WTC11 (cell line): ENCODE data around the gene SKI. TPM values are rescaled to one million over a fixed set of nuclear protein-coding genes. Genes with fewer than 3 reads are reported as not detected.

ENCODE experiments used
- ATAC-seq: fragments of 200-7000 bp; cut with Tn5 transposase; 2 replicates; pipeline ENCODE4 v1.10.0; 2021; ENCODE audit warnings: mild to moderate bottlenecking, moderate library complexity
- CTCF ChIA-PET: fragments of 300-600 bp; sonication (Branson Sonifier 250); formaldehyde crosslinking; loops from one replicate; lab custom pipeline; 2021; ENCODE audit warnings: antibody characterized with exemption; lab: Charles Lee
- POLR2A ChIA-PET: fragments of 350-600 bp; sonication (Branson Sonifier 250); formaldehyde crosslinking; loops from one replicate; lab custom pipeline; 2021; ENCODE audit warnings: antibody characterized with exemption; lab: Charles Lee
- DNase-seq: peaks from one replicate; pipeline ENCODE4 v3.0.0; 2021; ENCODE audit warnings: low spot score
- H3K27ac Mint-ChIP-seq: 2 replicates; pipeline ENCODE4 v1.8.0; 2021; ENCODE audit warnings: mixed read lengths
- H3K27me3 Mint-ChIP-seq: 2 replicates; pipeline ENCODE4 v1.8.0; 2021; ENCODE audit warnings: low read depth, mild to moderate bottlenecking, moderate library complexity, mixed read lengths
- H3K36me3 Mint-ChIP-seq: 2 replicates; pipeline ENCODE4 v1.8.0; 2021; ENCODE audit warnings: mixed read lengths
- H3K4me1 Mint-ChIP-seq: 2 replicates; pipeline ENCODE4 v1.8.0; 2022; ENCODE audit warnings: mixed read lengths
- H3K4me3 Mint-ChIP-seq: 2 replicates; pipeline ENCODE4 v1.8.0; 2021; ENCODE audit warnings: mild to moderate bottlenecking, moderate library complexity, mixed read lengths
- H3K9me3 Mint-ChIP-seq: 2 replicates; pipeline ENCODE4 v1.8.0; 2021; ENCODE audit warnings: mixed read lengths
- ATF6 ChIP-seq: sonication (generic); formaldehyde crosslinking; IDR thresholded peaks from 2 replicates; pipeline ENCODE4 v1.8.1; 2023; ENCODE audit warnings: mild to moderate bottlenecking, missing genetic modification reagents
- E2F1 ChIP-seq: sonication (generic); formaldehyde crosslinking; IDR thresholded peaks from 2 replicates; pipeline ENCODE4 v1.8.0; 2022; ENCODE audit warnings: mild to moderate bottlenecking, missing genetic modification reagents
- EMX1 ChIP-seq: fragments of 250-450 bp; sonication (Bioruptor Pico); IDR thresholded peaks from 2 replicates; pipeline ENCODE4 v1.8.0; 2021; ENCODE audit warnings: mild to moderate bottlenecking
- FOXJ3 ChIP-seq: sonication (generic); formaldehyde crosslinking; IDR thresholded peaks from 2 replicates; pipeline ENCODE4 v1.9.0; 2021; ENCODE audit warnings: missing genetic modification reagents, mild to moderate bottlenecking, borderline replicate concordance
- HMGA2 ChIP-seq: fragments of 250-450 bp; sonication (Bioruptor Pico); IDR thresholded peaks from 2 replicates; pipeline ENCODE4 v1.4.0; 2021; ENCODE audit warnings: mild to moderate bottlenecking, moderate library complexity
- HMGXB4 ChIP-seq: sonication (generic); formaldehyde crosslinking; IDR thresholded peaks from 2 replicates; pipeline ENCODE4 v1.8.1; 2023; ENCODE audit warnings: mild to moderate bottlenecking, moderate library complexity, missing genetic modification reagents
- IRF2 ChIP-seq: sonication (generic); formaldehyde crosslinking; IDR thresholded peaks from 2 replicates; pipeline ENCODE4 v1.8.0; 2022; ENCODE audit warnings: low read depth, missing genetic modification reagents, borderline replicate concordance
- MAX ChIP-seq: sonication (generic); formaldehyde crosslinking; IDR thresholded peaks from 2 replicates; pipeline ENCODE4 v1.8.0; 2022; ENCODE audit warnings: mild to moderate bottlenecking, missing genetic modification reagents
- MYBL2 ChIP-seq: sonication (generic); formaldehyde crosslinking; IDR thresholded peaks from 2 replicates; pipeline ENCODE4 v1.8.1; 2023; ENCODE audit warnings: mild to moderate bottlenecking, moderate library complexity, missing genetic modification reagents
- NFE2L1 ChIP-seq: sonication (generic); formaldehyde crosslinking; IDR thresholded peaks from 2 replicates; pipeline ENCODE4 v1.8.1; 2023; ENCODE audit warnings: missing genetic modification reagents
- NR1H2 ChIP-seq: sonication (generic); formaldehyde crosslinking; IDR thresholded peaks from 2 replicates; pipeline ENCODE4 v1.9.0; 2021; ENCODE audit warnings: mild to moderate bottlenecking, moderate library complexity, missing genetic modification reagents
- OVOL2 ChIP-seq: fragments of 250-450 bp; sonication (Bioruptor Pico); IDR thresholded peaks from 2 replicates; pipeline ENCODE4 v1.9.0; 2021; ENCODE audit warnings: mild to moderate bottlenecking, borderline replicate concordance
- PRDM15 ChIP-seq: sonication (generic); formaldehyde crosslinking; IDR thresholded peaks from 2 replicates; pipeline ENCODE4 v1.8.0; 2022; ENCODE audit warnings: missing genetic modification reagents
- SOX15 ChIP-seq: fragments of 250-450 bp; sonication (Bioruptor Pico); IDR thresholded peaks from 2 replicates; pipeline ENCODE4 v1.9.0; 2021; ENCODE audit warnings: mild to moderate bottlenecking
- SP1 ChIP-seq: sonication (generic); formaldehyde crosslinking; conservative IDR thresholded peaks from 2 replicates; pipeline ENCODE4 v1.8.1; 2022; ENCODE audit warnings: missing genetic modification reagents
- USF2 ChIP-seq: sonication (generic); formaldehyde crosslinking; IDR thresholded peaks from 2 replicates; pipeline ENCODE4 v1.8.1; 2023; ENCODE audit warnings: mild to moderate bottlenecking, missing genetic modification reagents, moderate library complexity
- ZMAT4 ChIP-seq: fragments of 250-450 bp; sonication (Bioruptor Pico); IDR thresholded peaks from 2 replicates; pipeline ENCODE4 v1.9.0; 2021; ENCODE audit warnings: mild to moderate bottlenecking
- ZNF121 ChIP-seq: sonication (generic); formaldehyde crosslinking; IDR thresholded peaks from 2 replicates; pipeline ENCODE4 v1.8.0; 2023; ENCODE audit warnings: missing genetic modification reagents
- ZNF219 ChIP-seq: sonication (generic); formaldehyde crosslinking; IDR thresholded peaks from 2 replicates; pipeline ENCODE4 v1.8.0; 2023; ENCODE audit warnings: missing genetic modification reagents, mild to moderate bottlenecking, borderline replicate concordance
- ZNF396 ChIP-seq: fragments of 250-450 bp; sonication (Bioruptor Pico); IDR thresholded peaks from 2 replicates; pipeline ENCODE4 v1.8.0; 2021; ENCODE audit warnings: mild to moderate bottlenecking, moderate library complexity, borderline replicate concordance
- ZNF423 ChIP-seq: fragments of 250-450 bp; sonication (Bioruptor Pico); IDR thresholded peaks from 2 replicates; pipeline ENCODE4 v2.1.2; 2022; ENCODE audit warnings: mild to moderate bottlenecking, moderate library complexity
- ZNF512 ChIP-seq: sonication (generic); formaldehyde crosslinking; IDR thresholded peaks from 2 replicates; pipeline ENCODE4 v1.8.1; 2022; ENCODE audit warnings: missing genetic modification reagents, borderline replicate concordance
- total RNA-seq: library from RNA; stranded (reverse); gene quantifications from 3 replicates; pipeline ENCODE4 v1.2.3, GENCODE V29; 2021

The SKI gene
- total RNA-seq, 1 experiment from 2014 or later: 88.6 TPM

- Mint-ChIP-seq H3K9me3 (peaks cover 4% of the 10 kb centered on the region), H3K4me3 (no peak overlapping the region), H3K36me3 (peaks cover 11% of the 10 kb centered on the region), H3K27me3 (no peaks in the 10 kb centered on the region), H3K27ac (0 out of 2 replicates have a peak overlapping the region, but pooled peaks have one; percentile 94), H3K4me1 (peaks cover 54% of the 10 kb centered on the region)
- ATAC-seq (no peak), DNase-seq (no peak)
- TF ChIP-seq E2F1 (CRISPR knock-in tag): no peak
- no peak for TF ChIP-seq ZNF121 (CRISPR knock-in tag)
- TF ChIP-seq NFE2L1: no peak
- POLR2A ChIA-PET: no interaction called here
- CTCF ChIA-PET: interaction anchor here (1.2 kb wide), 1 partner anchor 16 kb away, joined by 3 read pairs; no protein-coding TSS in a partner anchor
Observed at GRCh38 chr1:2253036-2253796, 25.1 kb downstream of the SKI start.

GRCh38 chr1:2253797-2254480 is 25.8 kb downstream of the SKI start:
- Mint-ChIP-seq H3K4me1 (peaks cover 49% of the 10 kb centered on the region), H3K4me3 (no peak overlapping the region), H3K9me3 (peaks cover 4% of the 10 kb centered on the region), H3K27me3 (no peaks in the 10 kb centered on the region), H3K36me3 (peaks cover 11% of the 10 kb centered on the region), H3K27ac (no peak overlapping the region; the same call in 1 of the 2 replicates)
- ChIA-PET POLR2A (no interaction called here), CTCF (no interaction called here)
- DNase-seq (no peak), ATAC-seq (no peak)
- TF ChIP-seq PRDM15 (CRISPR knock-in tag) (no peak), MAX (CRISPR knock-in tag) (no peak), HMGXB4 (CRISPR knock-in tag) (no peak), EMX1 (no peak), SOX15 (CRISPR knock-in tag) (no peak), ZNF423 (CRISPR knock-in tag) (no peak), OVOL2 (CRISPR knock-in tag) (no peak), ZNF512 (CRISPR knock-in tag) (no peak), ZNF396 (CRISPR knock-in tag) (no peak), NR1H2 (CRISPR knock-in tag) (no peak), USF2 (CRISPR knock-in tag) (no peak), ZNF219 (CRISPR knock-in tag) (no peak), SP1 (no peak), IRF2 (CRISPR knock-in tag) (no peak), HMGA2 (CRISPR knock-in tag) (no peak), ATF6 (CRISPR knock-in tag) (no peak), MYBL2 (CRISPR knock-in tag) (no peak), ZMAT4 (CRISPR knock-in tag) (no peak), FOXJ3 (CRISPR knock-in tag) (no peak)
